GM10266 (cell line): ENCODE results near the gene SIK3.

Experiments
- DNase-seq: peaks from one replicate; pipeline ENCODE4 v3.0.0; 2012; ENCODE audit errors: extremely low spot score
- CTCF ChIP-seq: IDR thresholded peaks from 2 replicates; pipeline ENCODE4 v1.5.1; 2012; ENCODE audit warnings: mild to moderate bottlenecking, low read depth; ENCODE audit not compliant: control insufficient read depth, insufficient read depth; ENCODE audit errors: missing control alignments

The SIK3 gene

GRCh38 chr11:116821050-116821918 is 276.9 kb downstream of the SIK3 start:
- no peak for DNase-seq
- TF ChIP-seq CTCF = no peak

- no peak for DNase-seq
- TF ChIP-seq CTCF = no peak
Measured at GRCh38 chr11:116819049-116819448, 279.2 kb downstream of the SIK3 start.

- no peak for TF ChIP-seq CTCF
- DNase-seq = no peak
Measured at GRCh38 chr11:116814502-116814901, 283.7 kb downstream of the SIK3 start.

- DNase-seq = no peak
- TF ChIP-seq CTCF = no peak
Measured at GRCh38 chr11:116813781-116814471, 284.3 kb downstream of the SIK3 start.

GRCh38 chr11:116813170-116813569 is 285.1 kb downstream of the SIK3 start:
- no peak for DNase-seq
- TF ChIP-seq CTCF = no peak

- TF ChIP-seq CTCF = no peak
- no peak for DNase-seq
Measured at GRCh38 chr11:116812109-116812508, 286.1 kb downstream of the SIK3 start.

GRCh38 chr11:116811194-116811593 is 287.0 kb downstream of the SIK3 start:
- TF ChIP-seq CTCF = no peak
- no peak for DNase-seq
